Ovary (tissue), 9 donors: Measurements from ENCODE around the gene YES1. TPM values are rescaled to one million over a fixed set of nuclear protein-coding genes. Genes with fewer than 3 reads are reported as not detected.
A peak's percentile ranks its signal among the peaks of the same experiment; 100 is the strongest.

Source experiments
- DNase-seq, 5 donors: peaks; one replicate each; pipeline ENCODE4 v3.0.0-alpha.2; 2019 to 2020
- H3K27ac ChIP-seq, 2 donors: fragments of 200-600 bp; one replicate each; pipeline versions ENCODE4 v1.5.1 to v1.8.0; 2019 to 2022
- H3K27me3 ChIP-seq: fragments of 200-600 bp; one replicate; pipeline ENCODE4 v1.8.0; 2022
- H3K36me3 ChIP-seq: fragments of 200-600 bp; sonication (generic); one replicate; pipeline ENCODE4 v1.5.1; 2019
- H3K4me1 ChIP-seq: one replicate; pipeline ENCODE4 v1.8.1; 2013; ENCODE audit warnings: mild to moderate bottlenecking, moderate library complexity; ENCODE audit not compliant: insufficient read depth
- H3K4me3 ChIP-seq: fragments of 200-600 bp; sonication (generic); one replicate; pipeline ENCODE4 v1.5.1; 2017
- H3K9me3 ChIP-seq, 2 donors: fragments of 200-600 bp in 1 of 2; sonication (generic) in 1 of 2; one replicate each; pipeline versions ENCODE4 v1.5.1 to v1.8.1; 2013 to 2019; ENCODE audit warnings: mild to moderate bottlenecking in 1 of 2, moderate library complexity in 1 of 2
- CTCF ChIP-seq, 3 donors: fragments of 450-650 bp in 2 of 3; fragments of 200-600 bp in 1 of 3; IDR thresholded peaks; one replicate each; pipeline versions ENCODE4 v1.5.1 to v1.8.0; 2016 to 2022; ENCODE audit warnings: antibody characterized with exemption in 3 of 3, mild to moderate bottlenecking in 1 of 3
- EP300 ChIP-seq: sonication (generic); formaldehyde crosslinking; IDR thresholded peaks from one replicate; pipeline ENCODE4 v1.6.1; 2017; ENCODE audit warnings: antibody characterized with exemption
- POLR2A ChIP-seq: fragments of 450-650 bp; IDR thresholded peaks from one replicate; pipeline ENCODE4 v1.6.1; 2017; ENCODE audit warnings: antibody characterized with exemption, mild to moderate bottlenecking, moderate library complexity
- WGBS, 3 donors: extraction: QIAGEN DNeasy Blood & Tissue Kit in 1 of 3; methylation state at CpG; one replicate each; pipeline versions ENCODE4 v1.1.5 to v1.1.7; 2013 to 2017; 5-methylcytosine and 5-hydroxymethylcytosine counted together
- intact Hi-C, 4 donors: fragments of 100-400 bp; cut with DNase I; formaldehyde crosslinking; loops; one replicate each; pipeline versions ENCODE4 v1.11.0 to v1.15.1; 2022 to 2023
- polyA plus RNA-seq, 2 donors: library from polyadenylated mRNA; stranded (reverse); fragments of 200-250 nt in 1 of 2; fragments of 350-450 nt in 1 of 2; fragmentation: Illumina TruSeq in 1 of 2; extraction: RNeasy Lipid Tissue Mini Kit (QIAGEN cat#74804) in 1 of 2; gene quantifications; one replicate each; pipeline ENCODE4 v1.2.3, GENCODE V29; 2013 to 2014
- total RNA-seq, 7 donors: library from RNA; depleted of rRNA in 2 of 7; stranded (reverse); fragments of >200 nt in 2 of 7; fragmentation: NEBNext Ultra II Directional in 3 of 7; extraction: Animal tissue kit (Norgen Biotek cat#: 25700) in 3 of 7; gene quantifications; one replicate each; pipeline versions ENCODE4 v1.1.0 to v1.2.4, GENCODE V29; 2016 to 2023
- donor health status: DM: no; HTN: no; CAD: no; lungs with moderate emphysema.
- donor health status: DM: no; HTN: no; CAD: no.
- donor health status: Bipolar disorder and iron deficiency.
- donor health status: DM: yes; HTN: yes; CAD: no.
- donor health status: DM: no; HTN: no; CAD: no.
- donor health status: DM: yes; HTN: yes; CAD: no.

Gene YES1
- total and polyA plus RNA-seq, 9 donors, result 14.3 to 95.1 (median 34.6) TPM

- Histone ChIP-seq H3K4me3 (peak overlapping the region; percentile 49), H3K36me3 (no peaks in the 10 kb centered on the region), H3K27me3 (no peaks in the 10 kb centered on the region), H3K27ac (peak overlapping the region; percentile 53 to 77), H3K4me1 (peaks cover 4% of the 10 kb centered on the region), H3K9me3 (no peaks in the 10 kb centered on the region)
- intact Hi-C loops, result no loop called here
- TF ChIP-seq POLR2A (no peak), CTCF (IDR thresholded peaks at IDR 0.05) (no peak), EP300 (no peak)
- DNase-seq, result peak in 1 of 5 donors; percentile 45
- 2 to 8% (median 2%) methylated on average over 8 of the region's 8 CpGs for WGBS, 3 donors
Measured at GRCh38 chr18:711310-711656, 100.8 kb downstream of the YES1 start.

GRCh38 chr18:710418-711300, 101.4 kb downstream of the YES1 start:
- intact Hi-C loops, result no loop called here
- no peak for DNase-seq
- peaks cover 4% of the 10 kb centered on the region for H3K4me1 ChIP-seq
- 59 to 71% (median 62%) methylated on average over 3 of the region's 3 CpGs for WGBS, 3 donors
- no peaks in the 10 kb centered on the region for H3K27me3 ChIP-seq
- no peak overlapping the region for H3K4me3 ChIP-seq
- TF ChIP-seq POLR2A (no peak), EP300 (no peak), CTCF (IDR thresholded peaks at IDR 0.05) (no peak)
- no peaks in the 10 kb centered on the region for H3K9me3 ChIP-seq
- H3K27ac ChIP-seq, result no peak overlapping the region
- H3K36me3 ChIP-seq, result no peaks in the 10 kb centered on the region

- WGBS, 3 donors, result 79 to 86% (median 82%) methylated on average over 1 of the region's 1 CpG
- intact Hi-C loops, result no loop called here
- Histone ChIP-seq H3K4me1 (peaks cover 4% of the 10 kb centered on the region), H3K4me3 (no peak overlapping the region), H3K9me3 (no peaks in the 10 kb centered on the region), H3K27ac (no peak overlapping the region), H3K36me3 (no peaks in the 10 kb centered on the region), H3K27me3 (no peaks in the 10 kb centered on the region)
- TF ChIP-seq CTCF (IDR thresholded peaks at IDR 0.05) (no peak), POLR2A (no peak), EP300 (no peak)
- DNase-seq, result no peak
Measured at GRCh38 chr18:709771-710170, 102.3 kb downstream of the YES1 start.

GRCh38 chr18:708096-708495, 103.9 kb downstream of the YES1 start:
- WGBS, 3 donors, result 93 to 98% (median 96%) methylated on average over 10 of the region's 10 CpGs
- Histone ChIP-seq H3K4me1 (peaks cover 4% of the 10 kb centered on the region), H3K4me3 (no peak overlapping the region), H3K9me3 (no peaks in the 10 kb centered on the region), H3K27me3 (no peaks in the 10 kb centered on the region), H3K36me3 (no peaks in the 10 kb centered on the region), H3K27ac (no peak overlapping the region)
- TF ChIP-seq EP300 (no peak), CTCF (IDR thresholded peaks at IDR 0.05) (no peak), POLR2A (no peak)
- no peak for DNase-seq
- intact Hi-C loops, result no loop called here
